ENCODE results near the gene HOXC10. TPM values are rescaled to one million over a fixed set of nuclear protein-coding genes. Genes with fewer than 3 reads are reported as not detected.

HOXC10 gene
- total RNA-seq, 4 donors from 2014 or later, result 1.3 to 12.4 (median 3.2) TPM; not detected in 1

DNA sequence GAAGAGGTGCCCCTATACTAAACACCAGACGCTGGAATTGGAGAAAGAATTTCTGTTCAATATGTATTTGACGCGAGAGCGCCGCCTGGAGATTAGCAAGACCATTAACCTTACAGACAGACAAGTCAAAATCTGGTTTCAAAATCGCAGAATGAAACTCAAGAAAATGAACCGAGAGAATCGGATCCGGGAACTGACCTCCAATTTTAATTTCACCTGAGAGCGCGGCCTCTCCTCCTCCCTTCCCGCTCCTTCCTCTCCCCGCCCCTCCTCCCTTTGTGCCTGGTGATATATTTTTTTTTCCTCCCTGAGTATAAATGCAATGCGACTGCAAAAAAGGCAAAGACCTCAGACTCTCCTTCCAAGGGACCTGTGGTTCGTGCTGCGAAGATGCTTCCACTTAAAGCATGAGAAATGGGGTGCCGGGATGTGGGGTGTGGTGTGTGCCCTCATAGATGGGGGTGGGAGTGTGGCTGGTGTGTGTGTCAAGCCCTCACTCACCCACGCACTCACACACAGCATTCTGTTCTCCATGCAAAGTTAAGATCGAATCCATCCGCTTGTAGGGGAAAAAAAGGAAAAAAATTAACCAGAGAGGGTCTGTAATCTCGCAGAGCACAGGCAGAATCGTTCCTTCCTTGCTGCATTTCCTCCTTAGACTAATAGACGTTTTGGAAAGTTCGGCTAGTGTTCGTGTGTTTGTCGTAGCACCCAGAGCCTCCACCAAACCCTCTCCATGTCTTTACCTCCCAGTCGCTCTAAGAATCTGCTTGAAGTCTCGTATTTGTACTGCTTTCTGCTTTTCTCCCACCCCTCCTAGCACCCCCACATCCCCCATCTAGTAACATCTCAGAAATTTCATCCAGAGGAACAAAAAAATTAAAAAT, 4.5 kb downstream of the HOXC10 start:
- Histone ChIP-seq H3K27ac (no peak overlapping the region), H3K4me3 (no peak overlapping the region), H3K9me3 (no peaks in the 10 kb centered on the region), H3K27me3 (peaks cover 24 to 96% of the 10 kb centered on the region in 2 donors), H3K36me3 (no peaks in the 10 kb centered on the region), H3K4me1 (peaks cover 0 to 21% of the 10 kb centered on the region in 2 donors)
- no peak for TF ChIP-seq POLR2A (IDR thresholded peaks at IDR 0.05)
- TF ChIP-seq CTCF (IDR thresholded peaks at IDR 0.05), result peak in 1 of 4 experiments; percentile 6
- intact Hi-C loops (cut with DNase I; ENCODE audit: low total_unique reads), result no loop called here
- no peak for DNase-seq

- no peaks in the 10 kb centered on the region for H3K36me3 ChIP-seq
- DNase-seq, result no peak
- H3K27ac ChIP-seq, result no peak overlapping the region
- peaks cover 27 to 96% of the 10 kb centered on the region in 2 donors for H3K27me3 ChIP-seq
- H3K9me3 ChIP-seq, result no peaks in the 10 kb centered on the region
- TF ChIP-seq CTCF (IDR thresholded peaks at IDR 0.05) (no peak), POLR2A (IDR thresholded peaks at IDR 0.05) (peak in 1 of 2 donors; percentile 12)
- no peak overlapping the region for H3K4me3 ChIP-seq
- peaks cover 0 to 27% of the 10 kb centered on the region in 2 donors for H3K4me1 ChIP-seq
- intact Hi-C loops (cut with DNase I; ENCODE audit: low total_unique reads), result no loop called here
Observed at GRCh38 chr12:53990311-53991076, 5.5 kb downstream of the HOXC10 start.

GRCh38 chr12:53991077-53991460, 6.1 kb downstream of the HOXC10 start:
- Histone ChIP-seq H3K27me3 (peaks cover 22 to 96% of the 10 kb centered on the region in 2 donors), H3K4me1 (peaks cover 0 to 23% of the 10 kb centered on the region in 2 donors)
- no peak for DNase-seq

GRCh38 chr12:53992377-53992889, 7.5 kb downstream of the HOXC10 start:
- intact Hi-C loops (cut with DNase I; ENCODE audit: low total_unique reads), result no loop called here
- peaks cover 0 to 23% of the 10 kb centered on the region in 2 donors for H3K4me1 ChIP-seq
- no peak overlapping the region for H3K4me3 ChIP-seq
- peaks cover 22 to 95% of the 10 kb centered on the region in 2 donors for H3K27me3 ChIP-seq
- DNase-seq, result no peak
- H3K9me3 ChIP-seq, result no peaks in the 10 kb centered on the region
- TF ChIP-seq POLR2A (IDR thresholded peaks at IDR 0.05) (no peak), CTCF (IDR thresholded peaks at IDR 0.05) (no peak)
- no peaks in the 10 kb centered on the region for H3K36me3 ChIP-seq
- H3K27ac ChIP-seq, result no peak overlapping the region

More at GRCh38 chr12:53991077-53991460, 6.1 kb downstream of the HOXC10 start:
- no peaks in the 10 kb centered on the region for H3K9me3 ChIP-seq
- H3K27ac ChIP-seq, result no peak overlapping the region
- intact Hi-C loops (cut with DNase I; ENCODE audit: low total_unique reads), result no loop called here
- TF ChIP-seq POLR2A (IDR thresholded peaks at IDR 0.05), result no peak
- no peak for TF ChIP-seq CTCF (IDR thresholded peaks at IDR 0.05)
- no peaks in the 10 kb centered on the region for H3K36me3 ChIP-seq
- H3K4me3 ChIP-seq, result no peak overlapping the region
